Measurements from ENCODE around the gene MTCH1. TPM values are rescaled to one million over a fixed set of nuclear protein-coding genes. Genes with fewer than 3 reads are reported as not detected.

Gene MTCH1
- total RNA-seq, 1 donor from 2014 or later, result 172 TPM

DNA sequence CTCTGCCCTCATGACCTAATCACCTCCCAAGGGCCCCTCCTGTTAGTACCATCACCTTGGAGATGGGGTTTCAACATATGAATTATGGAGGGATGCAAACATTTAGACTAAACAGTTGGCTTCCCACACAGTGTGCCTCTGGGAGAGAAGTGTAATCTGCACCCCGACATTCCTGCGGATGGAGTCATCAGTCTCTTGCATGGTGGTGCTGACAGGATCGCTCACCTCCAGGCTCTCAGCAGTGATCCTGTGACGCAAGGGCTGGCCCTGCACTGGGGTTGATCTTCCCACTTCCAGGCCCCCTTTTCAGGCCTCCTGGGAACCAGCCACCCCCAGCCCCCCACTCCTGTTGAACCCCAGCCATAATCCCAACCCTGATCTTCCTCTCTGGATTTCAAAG is 47.5 kb downstream of the MTCH1 start:
- TF ChIP-seq CTCF (IDR thresholded peaks at IDR 0.05; ENCODE audit: insufficient read depth, low read length, poor library complexity, severe bottlenecking), result no peak
- no peak overlapping the region for H3K4me3 ChIP-seq (ENCODE audit: low read depth, low read length)
- H3K36me3 ChIP-seq (ENCODE audit: control insufficient read depth, insufficient read depth, low read length), result no peaks in the 10 kb centered on the region
- DNase-seq (ENCODE audit: low read depth), result no peak
- H3K27me3 ChIP-seq (ENCODE audit: control insufficient read depth, insufficient read depth, low read length), result no peaks in the 10 kb centered on the region

GRCh38 chr6:36937896-36938295 is 48.1 kb downstream of the MTCH1 start:
- TF ChIP-seq CTCF (IDR thresholded peaks at IDR 0.05; ENCODE audit: insufficient read depth, low read length, poor library complexity, severe bottlenecking), result no peak
- no peak for DNase-seq (ENCODE audit: low read depth)
- H3K36me3 ChIP-seq (ENCODE audit: control insufficient read depth, insufficient read depth, low read length), result no peaks in the 10 kb centered on the region
- no peaks in the 10 kb centered on the region for H3K27me3 ChIP-seq (ENCODE audit: control insufficient read depth, insufficient read depth, low read length)
- H3K4me3 ChIP-seq (ENCODE audit: low read depth, low read length), result no peak overlapping the region

DNA sequence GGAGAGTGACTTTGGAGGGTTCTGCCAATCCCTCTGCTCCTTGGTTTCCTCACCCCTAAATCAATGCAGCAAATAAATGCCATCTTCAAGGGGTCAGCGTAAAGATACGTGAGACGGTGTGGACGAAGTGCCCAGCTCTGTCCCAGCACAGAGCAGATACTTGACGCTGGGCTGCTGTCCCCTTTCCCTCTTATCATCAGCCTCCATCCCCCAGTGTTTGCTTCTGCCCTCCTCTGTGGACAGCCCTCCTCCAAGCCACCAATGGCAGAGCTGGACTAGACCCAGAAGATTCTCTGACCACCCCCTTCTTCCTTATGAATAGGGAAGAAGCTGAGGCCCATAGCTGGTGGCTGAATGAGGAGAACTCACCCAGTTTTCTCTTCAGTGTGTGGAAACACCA is 49.2 kb downstream of the MTCH1 start:
- Histone ChIP-seq H3K27me3 (ENCODE audit: control insufficient read depth, insufficient read depth, low read length) (no peaks in the 10 kb centered on the region), H3K36me3 (ENCODE audit: control insufficient read depth, insufficient read depth, low read length) (no peaks in the 10 kb centered on the region), H3K4me3 (ENCODE audit: low read depth, low read length) (no peak overlapping the region)
- DNase-seq (ENCODE audit: low read depth), result no peak
- no peak for TF ChIP-seq CTCF (IDR thresholded peaks at IDR 0.05; ENCODE audit: insufficient read depth, low read length, poor library complexity, severe bottlenecking)

GRCh38 chr6:36934901-36935300 is 51.1 kb downstream of the MTCH1 start:
- Histone ChIP-seq H3K4me3 (ENCODE audit: low read depth, low read length) (no peak overlapping the region), H3K27me3 (ENCODE audit: control insufficient read depth, insufficient read depth, low read length) (no peaks in the 10 kb centered on the region), H3K36me3 (ENCODE audit: control insufficient read depth, insufficient read depth, low read length) (no peaks in the 10 kb centered on the region)
- DNase-seq (ENCODE audit: low read depth), result no peak
- no peak for TF ChIP-seq CTCF (IDR thresholded peaks at IDR 0.05; ENCODE audit: insufficient read depth, low read length, poor library complexity, severe bottlenecking)

- no peaks in the 10 kb centered on the region for H3K36me3 ChIP-seq (ENCODE audit: control insufficient read depth, insufficient read depth, low read length)
- no peak for TF ChIP-seq CTCF (IDR thresholded peaks at IDR 0.05; ENCODE audit: insufficient read depth, low read length, poor library complexity, severe bottlenecking)
- no peak for DNase-seq (ENCODE audit: low read depth)
Measured at GRCh38 chr6:36933519-36933918, 52.5 kb downstream of the MTCH1 start.

DNA sequence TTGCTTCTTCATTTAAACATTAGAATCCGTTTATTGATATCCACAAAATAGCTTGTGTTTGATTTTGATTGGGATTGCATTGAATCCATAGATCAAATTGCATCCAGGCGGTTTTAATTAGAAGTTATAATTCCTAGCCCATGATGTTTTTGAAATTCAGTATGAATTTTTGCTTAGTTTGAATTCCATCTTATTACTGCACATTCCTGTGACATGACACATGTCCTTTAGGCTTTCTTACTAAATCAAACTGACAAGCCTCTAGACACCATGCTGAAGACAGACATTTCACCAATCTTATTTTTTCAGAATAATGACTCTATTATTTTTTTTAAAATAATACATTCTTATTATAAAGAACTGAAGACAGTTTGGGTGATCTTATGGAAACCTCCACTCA is 52.9 kb downstream of the MTCH1 start:
- no peaks in the 10 kb centered on the region for H3K27me3 ChIP-seq (ENCODE audit: control insufficient read depth, insufficient read depth, low read length)
- no peak overlapping the region for H3K4me3 ChIP-seq (ENCODE audit: low read depth, low read length)
- DNase-seq (ENCODE audit: low read depth), result no peak
- H3K36me3 ChIP-seq (ENCODE audit: control insufficient read depth, insufficient read depth, low read length), result peaks cover under 1% of the 10 kb centered on the region
- no peak for TF ChIP-seq CTCF (IDR thresholded peaks at IDR 0.05; ENCODE audit: insufficient read depth, low read length, poor library complexity, severe bottlenecking)

More at GRCh38 chr6:36933519-36933918, 52.5 kb downstream of the MTCH1 start:
- Histone ChIP-seq H3K27me3 (ENCODE audit: control insufficient read depth, insufficient read depth, low read length) (no peaks in the 10 kb centered on the region), H3K4me3 (ENCODE audit: low read depth, low read length) (no peak overlapping the region)
